GM23338 (cell line): Measurements from ENCODE around the gene MYO3B.

ENCODE experiments used
- CREB1 ChIP-seq: fragments of 250-450 bp; sonication (Bioruptor Pico); IDR thresholded peaks from 2 replicates; pipeline ENCODE4 v1.5.0; 2020; ENCODE audit warnings: low read depth, mild to moderate bottlenecking, moderate library complexity
- CTCF ChIP-seq, 2 experiments: fragments of 200-600 bp in 1 of 2; sonication (generic) in 1 of 2; conservative IDR thresholded peaks; 2 replicates each; pipeline versions ENCODE4 v1.5.1 to v1.6.1; 2016 to 2017; ENCODE audit warnings: antibody characterized with exemption in 2 of 2, low read depth in 2 of 2, mild to moderate bottlenecking in 2 of 2, moderate library complexity in 1 of 2
- ETS1 ChIP-seq: IDR thresholded peaks from 2 replicates; pipeline ENCODE4 v1.6.1; 2016; ENCODE audit warnings: antibody characterized with exemption
- EZH2 ChIP-seq: fragments of 200-600 bp; sonication (generic); IDR thresholded peaks from one replicate; pipeline ENCODE4 v1.8.0; 2017; ENCODE audit warnings: antibody characterized with exemption, mild to moderate bottlenecking, low read depth; ENCODE audit not compliant: unreplicated experiment
- EZH2phosphoT487 ChIP-seq: fragments of 200-600 bp; sonication (generic); IDR thresholded peaks from one replicate; pipeline ENCODE4 v1.8.1; 2018; ENCODE audit warnings: antibody characterized with exemption; ENCODE audit not compliant: unreplicated experiment
- JUNB ChIP-seq: IDR thresholded peaks from one replicate; pipeline ENCODE4 v1.6.1; 2016; ENCODE audit warnings: antibody characterized with exemption; ENCODE audit not compliant: unreplicated experiment
- NANOG ChIP-seq: IDR thresholded peaks from 2 replicates; pipeline ENCODE4 v1.6.1; 2016; ENCODE audit warnings: antibody characterized with exemption, borderline replicate concordance
- POLR2AphosphoS5 ChIP-seq: IDR thresholded peaks from 2 replicates; pipeline ENCODE4 v1.6.1; 2016; ENCODE audit warnings: antibody characterized with exemption, low read depth
- REST ChIP-seq: IDR thresholded peaks from one replicate; pipeline ENCODE4 v1.6.1; 2018; ENCODE audit warnings: antibody characterized with exemption; ENCODE audit not compliant: unreplicated experiment
- STAT1 ChIP-seq: IDR thresholded peaks from one replicate; pipeline ENCODE4 v1.6.1; 2016; ENCODE audit warnings: antibody characterized with exemption; ENCODE audit not compliant: unreplicated experiment
- ZNF331 ChIP-seq: fragments of 250-450 bp; sonication (Bioruptor Pico); IDR thresholded peaks from 2 replicates; pipeline ENCODE4 v1.5.0; 2020; ENCODE audit warnings: low read depth, mild to moderate bottlenecking, moderate library complexity
- ZNF462 ChIP-seq: fragments of 250-450 bp; sonication (Bioruptor Pico); IDR thresholded peaks from 2 replicates; pipeline ENCODE4 v1.5.0; 2020; ENCODE audit warnings: mild to moderate bottlenecking, moderate library complexity

- no peak for TF ChIP-seq CTCF (conservative IDR thresholded peaks at IDR 0.05; ENCODE audit: low read depth in 2 of 2)
- no peak for TF ChIP-seq EZH2
- no peak for TF ChIP-seq EZH2phosphoT487
- TF ChIP-seq POLR2AphosphoS5 = no peak
- TF ChIP-seq REST = no peak
- TF ChIP-seq CREB1 = no peak
- TF ChIP-seq JUNB = no peak
- no peak for TF ChIP-seq ZNF331
- no peak for TF ChIP-seq STAT1
- no peak for TF ChIP-seq NANOG
- TF ChIP-seq ETS1 = no peak
- no peak for TF ChIP-seq ZNF462 (CRISPR knock-in tag)
These were observed 70.0 kb downstream of the MYO3B start for GRCh38 chr2:170247882-170248393.
